Inferior parietal cortex (tissue), 1 donor: ENCODE measurements around the gene STC2.

Source experiments
- DNase-seq: peaks from one replicate; pipeline ENCODE4 v3.0.0-alpha.2; 2016; ENCODE audit errors: extremely low spot score

Gene STC2

DNA sequence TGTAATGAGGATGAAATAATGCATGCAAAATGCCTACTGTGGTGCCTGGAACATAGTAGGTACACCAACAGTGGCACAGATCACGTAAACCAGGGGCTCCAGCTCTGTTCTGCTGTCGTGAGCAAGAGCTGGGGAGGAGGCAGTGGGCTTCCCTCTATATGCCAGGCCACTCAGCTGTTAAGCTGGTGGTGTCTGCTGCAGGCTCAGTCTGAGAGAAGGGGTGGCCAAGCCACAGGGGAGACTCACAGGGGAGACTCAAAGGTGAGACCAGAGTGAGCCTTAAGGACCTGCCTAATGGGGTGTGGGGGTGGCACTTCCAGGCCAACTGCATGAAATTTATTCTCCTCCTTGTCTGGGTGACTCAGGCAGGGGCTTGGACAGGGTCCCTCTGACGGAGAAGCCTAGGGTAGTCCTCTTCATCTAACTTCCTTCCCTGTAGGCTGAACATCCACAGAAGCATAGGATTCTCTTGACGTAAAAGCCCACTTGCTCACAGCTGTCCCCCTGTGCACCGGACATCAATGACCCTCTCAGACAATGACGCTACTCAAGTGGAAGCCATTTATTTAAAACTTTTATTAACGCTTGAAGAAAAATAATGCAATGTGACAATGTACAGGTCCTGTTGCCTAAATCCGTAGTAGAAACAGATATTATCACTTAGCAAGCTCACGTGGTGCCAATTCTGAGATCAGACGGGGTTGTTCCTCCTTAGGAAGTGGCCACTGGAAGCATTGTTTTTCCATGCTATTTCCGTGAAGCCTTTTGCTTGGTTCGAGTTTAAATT, 13.9 kb downstream of the STC2 start:
- DNase-seq: no peak

DNA sequence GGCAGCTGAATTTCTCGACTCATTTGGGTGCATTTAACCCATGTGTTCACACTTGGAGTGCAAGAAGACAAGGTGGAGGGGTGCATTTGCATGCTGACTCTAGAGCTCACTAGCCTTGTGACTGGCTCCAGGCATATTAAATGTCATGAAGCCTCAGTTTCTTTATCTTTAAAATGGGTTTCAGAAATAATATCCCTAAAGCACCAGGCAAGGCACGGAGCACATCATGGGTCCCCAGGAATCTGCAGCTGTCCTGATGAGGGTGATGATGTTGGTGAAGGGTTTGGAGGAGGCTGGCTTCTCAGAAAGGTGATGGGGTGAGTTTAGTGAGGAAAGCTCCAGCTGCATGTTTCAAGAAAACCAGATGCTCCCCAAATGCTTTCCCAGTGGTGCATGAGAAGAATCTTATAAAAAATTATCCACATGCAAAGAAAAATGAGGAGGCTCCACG, 14.8 kb downstream of the STC2 start:
- DNase-seq: no peak

DNA sequence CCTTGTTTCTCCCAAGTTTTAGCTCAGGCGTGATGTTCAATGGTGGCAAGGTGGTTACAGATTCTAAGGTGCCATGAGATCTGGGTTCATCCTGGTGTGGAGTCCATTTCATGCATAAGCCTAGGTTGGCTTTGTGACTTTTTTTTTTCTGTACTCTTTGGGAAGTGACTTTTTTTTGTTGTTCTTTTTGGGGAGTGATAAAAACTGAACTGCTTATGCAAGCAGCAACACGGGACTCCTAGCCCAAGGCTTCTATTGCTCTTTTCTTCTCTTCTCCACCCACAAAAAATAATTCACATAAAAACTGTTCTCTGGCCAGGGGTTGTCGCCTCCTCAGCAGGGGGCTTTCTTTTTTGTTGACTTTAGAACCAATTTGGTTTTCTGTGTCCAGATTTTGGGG, 15.4 kb downstream of the STC2 start:
- no peak for DNase-seq

DNA sequence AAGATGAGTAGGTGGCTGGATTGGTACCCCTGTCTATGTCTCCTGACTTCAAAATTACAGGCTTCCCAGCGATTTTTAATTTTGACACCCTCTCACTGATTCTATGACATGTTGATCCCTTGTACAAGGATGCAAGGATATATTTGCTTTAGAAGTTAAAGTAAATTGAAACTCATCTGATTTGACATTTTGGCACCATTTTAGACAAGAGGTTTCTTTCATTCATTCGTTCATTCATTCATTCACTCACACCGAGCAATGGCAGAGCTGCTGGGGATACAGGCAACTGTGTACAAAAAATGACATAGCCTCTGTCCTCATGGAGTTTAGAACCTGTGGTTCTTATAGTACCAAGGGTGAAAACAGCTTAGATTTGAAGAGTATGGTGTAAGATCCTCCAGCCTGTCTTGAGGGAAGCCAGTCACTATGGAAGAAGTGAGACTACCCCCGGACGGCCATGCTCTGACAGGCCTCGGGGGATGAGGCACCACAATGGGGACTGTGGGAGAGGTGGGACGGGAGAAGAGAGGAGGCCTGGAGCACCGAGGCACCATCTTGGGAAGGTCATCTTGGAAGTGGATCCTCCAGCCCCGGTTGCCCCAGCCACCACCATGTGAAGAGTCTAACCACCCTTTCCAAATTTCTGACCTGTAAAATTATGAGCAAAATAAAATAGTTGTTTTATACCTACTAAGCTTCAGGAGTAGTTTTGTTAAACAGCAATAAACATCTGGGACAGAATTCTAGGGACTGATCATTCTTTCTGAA, 16.2 kb downstream of the STC2 start:
- DNase-seq: no peak

GRCh38 chr5:173310861-173311785, 17.1 kb downstream of the STC2 start:
- peak; percentile 47 for DNase-seq

- DNase-seq: no peak
Measured at GRCh38 chr5:173310218-173310769, 17.9 kb downstream of the STC2 start.

GRCh38 chr5:173309731-173310130, 18.5 kb downstream of the STC2 start:
- DNase-seq: no peak

DNA sequence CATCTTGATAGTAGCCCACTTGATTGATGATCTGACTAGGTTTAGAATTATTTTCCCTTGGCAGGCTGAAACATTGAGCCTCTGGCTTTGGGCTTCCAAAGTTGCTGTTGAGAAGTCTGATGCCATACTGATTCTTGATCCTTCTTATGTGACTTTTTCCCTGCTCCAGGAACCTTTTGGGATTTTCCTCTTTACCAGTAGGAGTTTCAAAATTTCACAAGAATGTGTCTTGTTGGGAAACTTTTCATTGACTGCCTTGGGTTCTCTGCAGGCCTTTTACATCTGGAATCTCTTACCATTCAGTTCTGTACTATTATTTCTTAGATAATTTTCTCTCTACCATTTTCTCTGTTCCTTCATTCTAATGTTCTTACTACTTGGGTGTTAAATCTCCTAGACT, 20.0 kb downstream of the STC2 start:
- DNase-seq: no peak

DNA sequence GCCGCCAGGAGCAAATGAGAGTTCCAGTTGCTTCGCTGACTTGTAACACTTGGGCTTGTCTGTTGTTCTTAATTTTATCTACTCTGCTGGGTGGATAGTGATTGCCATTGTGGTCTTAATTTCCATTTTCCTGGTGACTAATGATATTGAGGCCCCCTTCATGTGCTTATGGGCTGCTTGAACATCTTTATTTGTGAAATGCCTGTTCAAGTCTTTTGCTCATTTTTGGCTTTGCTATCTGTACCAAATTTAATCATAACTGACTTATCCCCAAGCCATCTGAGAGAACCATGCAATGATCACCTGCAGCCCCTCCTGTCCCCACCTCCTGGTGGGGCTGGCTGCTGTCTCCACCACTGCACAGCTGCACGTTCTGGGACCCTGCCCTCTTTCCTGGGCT, 20.5 kb downstream of the STC2 start:
- no peak for DNase-seq

DNA sequence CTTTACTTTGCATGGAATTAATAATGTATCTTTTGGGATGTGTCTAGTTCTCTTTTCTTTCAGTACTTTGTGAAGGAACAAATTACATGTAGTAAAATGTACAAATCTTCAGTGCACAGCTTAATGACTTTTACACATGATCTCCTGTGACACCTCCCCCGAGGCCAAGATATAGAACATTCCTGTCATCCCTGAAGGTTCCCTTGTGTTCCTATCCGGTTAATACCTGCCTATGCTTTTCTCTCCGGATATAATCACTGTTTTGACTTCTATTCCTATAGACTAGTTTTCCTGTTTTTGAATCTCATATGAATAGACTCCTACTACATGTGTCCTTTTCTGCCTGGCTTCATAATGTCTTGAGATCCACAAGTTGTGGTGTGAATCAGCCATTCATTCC, 21.5 kb downstream of the STC2 start:
- no peak for DNase-seq

DNA sequence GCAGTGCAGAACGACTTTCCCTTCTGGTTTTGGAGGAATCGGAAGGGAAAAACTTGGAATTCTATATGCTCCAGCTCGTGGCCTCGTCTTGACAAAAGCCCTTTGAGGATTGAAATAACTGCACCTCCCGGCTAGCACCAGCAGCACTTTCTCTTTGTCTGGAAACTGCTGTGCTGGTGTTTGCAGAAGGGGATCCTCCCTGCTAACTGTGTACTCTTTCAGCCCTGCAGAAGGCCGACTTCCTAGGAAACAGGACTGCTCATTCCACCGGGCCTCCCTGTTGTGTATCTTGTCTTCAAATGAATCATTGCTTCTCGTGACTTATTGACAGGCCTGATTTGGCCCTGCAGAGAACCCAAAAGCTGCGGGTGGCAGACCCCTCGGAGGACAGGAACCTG, 23.6 kb downstream of the STC2 start:
- no peak for DNase-seq

GRCh38 chr5:173303878-173304590, 24.2 kb downstream of the STC2 start:
- no peak for DNase-seq

DNA sequence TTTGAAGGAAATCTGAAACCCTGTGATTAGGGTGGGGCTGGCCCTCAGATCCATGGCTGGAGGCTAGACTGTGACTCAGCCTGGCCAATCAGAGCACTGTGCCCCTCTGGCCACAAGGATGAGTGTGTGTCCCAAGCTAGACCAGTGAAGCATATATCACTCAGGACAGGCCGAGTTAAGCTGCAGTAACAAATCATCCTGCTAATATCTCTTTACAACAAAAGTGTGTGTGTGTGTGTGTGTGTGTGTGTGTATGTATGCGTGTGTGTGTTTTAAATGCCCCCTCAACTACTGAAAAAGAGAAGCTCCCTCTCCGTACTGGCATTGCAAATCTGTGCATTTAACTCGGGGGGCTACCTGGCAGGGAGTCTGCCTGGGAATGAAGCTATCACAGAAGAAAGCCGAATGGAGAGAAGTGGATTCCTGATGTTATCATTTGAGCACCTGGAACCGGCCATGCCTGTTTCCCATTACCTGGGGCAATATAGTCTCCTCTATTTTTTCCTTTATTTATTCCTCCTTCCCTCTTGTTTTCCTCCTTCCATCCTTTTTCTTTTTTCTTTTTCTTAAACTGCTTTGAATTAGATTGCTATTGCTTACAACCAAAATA, 25.6 kb downstream of the STC2 start:
- DNase-seq: no peak

DNA sequence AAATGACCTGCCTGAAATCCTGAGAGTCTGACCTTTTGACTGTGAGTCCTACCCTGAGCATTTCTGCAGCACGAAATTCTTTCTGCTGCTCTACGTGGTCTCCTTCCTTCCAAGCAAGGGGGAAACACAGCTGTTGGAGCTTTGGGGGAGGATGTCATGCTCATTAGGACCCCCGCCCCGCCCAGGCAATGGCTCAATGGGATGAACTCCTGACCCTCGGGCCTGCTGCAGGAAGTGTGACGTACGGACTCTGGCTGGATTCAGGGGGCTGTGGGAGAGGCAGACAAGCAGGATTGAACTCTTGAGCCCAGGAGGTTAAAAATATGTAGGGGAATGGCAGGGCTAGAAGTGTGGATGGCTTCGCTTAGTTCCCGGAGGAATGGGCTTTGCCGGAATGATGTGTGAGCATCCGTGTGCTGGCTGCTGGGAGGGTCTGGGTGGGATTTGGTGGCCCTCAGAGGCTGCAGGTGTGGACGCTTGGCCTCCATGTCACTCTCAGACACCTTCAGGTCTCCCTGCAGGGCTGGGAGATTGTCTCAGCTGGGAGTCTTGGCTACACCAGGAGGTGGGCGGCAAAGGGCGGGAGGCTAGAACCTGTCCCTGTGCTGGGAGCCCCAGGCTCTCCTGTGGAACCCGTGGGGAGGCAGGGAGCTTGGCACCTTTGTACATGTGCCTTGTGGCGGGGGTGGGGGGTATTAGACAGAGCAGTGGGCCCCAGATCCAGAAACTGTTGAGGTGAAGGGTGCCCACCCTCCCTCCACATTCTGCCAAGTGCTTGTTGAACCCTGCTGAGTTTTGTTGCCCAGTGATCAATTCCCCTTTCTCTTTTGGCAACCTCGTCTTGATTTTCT, 26.3 kb downstream of the STC2 start:
- no peak for DNase-seq

DNA sequence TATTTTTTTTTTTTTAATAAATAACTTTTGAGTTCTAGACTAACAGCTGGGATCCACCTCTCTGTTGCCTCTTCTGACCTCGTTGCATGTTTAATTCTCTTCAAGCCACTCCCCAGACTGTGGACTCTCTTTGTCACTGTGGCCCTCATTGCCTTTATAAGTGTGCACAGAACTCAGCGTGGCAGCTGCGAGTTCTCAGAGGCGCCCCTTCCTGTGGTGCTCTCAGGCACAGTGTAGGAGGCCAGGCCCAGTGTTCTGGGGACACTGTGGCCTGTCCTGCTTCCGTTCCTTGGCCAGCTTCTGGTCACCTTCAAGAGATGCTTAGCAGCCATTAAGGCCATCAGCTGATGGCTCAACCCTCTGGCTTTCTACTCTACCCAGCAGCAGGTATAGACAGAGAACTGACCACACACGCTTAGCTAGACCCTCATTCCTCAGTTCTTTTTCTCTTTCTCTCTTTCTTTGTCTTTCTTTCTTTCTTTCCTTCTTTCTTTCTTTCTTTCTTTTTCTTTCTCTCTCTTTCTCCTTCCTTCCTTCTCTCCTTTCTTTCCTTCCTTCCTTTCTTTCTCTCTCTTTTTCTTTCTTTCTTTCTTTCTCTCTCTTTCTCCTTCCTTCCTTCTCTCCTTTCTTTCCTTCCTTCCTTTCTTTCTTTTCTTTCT, 27.7 kb downstream of the STC2 start:
- DNase-seq: no peak

GRCh38 chr5:173299820-173300219, 28.4 kb downstream of the STC2 start:
- DNase-seq: no peak

DNA sequence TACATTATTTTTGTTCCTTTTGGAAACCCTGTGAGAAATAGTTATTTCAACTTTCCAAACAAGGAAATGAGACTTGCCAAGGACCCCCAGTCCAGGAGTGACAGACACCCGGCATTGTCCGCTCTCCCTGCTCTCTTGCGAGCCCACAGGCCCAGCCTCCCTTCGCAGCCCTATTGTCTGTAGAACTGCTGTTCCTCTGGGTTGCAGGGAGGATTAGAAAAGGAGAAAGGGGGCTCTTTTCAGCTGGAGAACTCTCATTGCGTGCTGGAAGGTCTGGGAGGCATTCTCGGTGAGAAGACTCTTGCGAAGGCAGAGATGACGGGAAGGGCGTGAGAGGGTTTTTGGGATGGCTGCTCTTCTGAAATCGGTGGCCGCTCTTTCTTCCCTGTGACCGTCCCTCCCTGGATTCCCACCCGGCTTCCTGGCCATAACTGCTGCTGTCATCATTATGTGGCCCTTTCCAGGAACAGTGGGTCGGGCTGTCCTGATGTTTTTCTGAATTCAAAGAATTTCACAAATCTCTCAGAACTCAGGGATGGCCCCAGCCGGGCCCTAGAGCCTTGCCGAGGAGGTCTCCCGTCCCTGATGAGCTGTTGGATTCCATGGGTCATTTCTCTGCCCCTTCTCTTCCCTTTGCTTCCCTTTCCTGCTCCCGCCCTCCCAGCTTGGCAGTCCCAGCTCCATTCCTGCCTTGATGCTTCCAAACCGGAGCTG, 29.8 kb downstream of the STC2 start:
- DNase-seq: no peak

GRCh38 chr5:173297813-173298212, 30.4 kb downstream of the STC2 start:
- DNase-seq: no peak
